GM21515 (cell line): ENCODE measurements around the gene TRIM32.

ENCODE experiments used
- ATAC-seq: cut with Tn5 transposase; IDR thresholded peaks from one replicate; pipeline ENCODE4 v1.9.1; 2021; ENCODE audit not compliant: unreplicated experiment

Gene TRIM32

GRCh38 chr9:116704470-116704869 lies 17.4 kb downstream of the TRIM32 start:
- no peak for ATAC-seq

GRCh38 chr9:116705531-116705930 lies 18.4 kb downstream of the TRIM32 start:
- no peak for ATAC-seq

- ATAC-seq = no peak
Observed at GRCh38 chr9:116706310-116707290, 19.5 kb downstream of the TRIM32 start.

- no peak for ATAC-seq
Observed at GRCh38 chr9:116712781-116713180, 25.7 kb downstream of the TRIM32 start.

GRCh38 chr9:116713271-116713670 lies 26.2 kb downstream of the TRIM32 start:
- no peak for ATAC-seq

- no peak for ATAC-seq
Observed at GRCh38 chr9:116715751-116716150, 28.6 kb downstream of the TRIM32 start.

- ATAC-seq = no peak
Observed at GRCh38 chr9:116716438-116716837, 29.3 kb downstream of the TRIM32 start.

- no peak for ATAC-seq
Observed at GRCh38 chr9:116717150-116717549, 30.0 kb downstream of the TRIM32 start.

- no peak for ATAC-seq
Observed at GRCh38 chr9:116718111-116718510, 31.0 kb downstream of the TRIM32 start.

- no peak for ATAC-seq
Observed at GRCh38 chr9:116720111-116720510, 33.0 kb downstream of the TRIM32 start.

GRCh38 chr9:116721411-116721810 lies 34.3 kb downstream of the TRIM32 start:
- no peak for ATAC-seq

GRCh38 chr9:116721944-116722343 lies 34.8 kb downstream of the TRIM32 start:
- no peak for ATAC-seq

- ATAC-seq = no peak
Observed at GRCh38 chr9:116724123-116724522, 37.0 kb downstream of the TRIM32 start.

- no peak for ATAC-seq
Observed at GRCh38 chr9:116726602-116727001, 39.5 kb downstream of the TRIM32 start.

- no peak for ATAC-seq
Observed at GRCh38 chr9:116733010-116733641, 46.0 kb downstream of the TRIM32 start.

GRCh38 chr9:116736399-116737151 lies 49.5 kb downstream of the TRIM32 start:
- no peak for ATAC-seq

- ATAC-seq = peak; percentile 57
Observed at GRCh38 chr9:116737152-116737546, 50.0 kb downstream of the TRIM32 start.

- ATAC-seq = no peak
Observed at GRCh38 chr9:116741086-116741740, 54.1 kb downstream of the TRIM32 start.

- ATAC-seq = no peak
Observed at GRCh38 chr9:116741742-116742141, 54.6 kb downstream of the TRIM32 start.

GRCh38 chr9:116749176-116749575 lies 62.1 kb downstream of the TRIM32 start:
- no peak for ATAC-seq

- ATAC-seq = no peak
Observed at GRCh38 chr9:116749772-116750171, 62.7 kb downstream of the TRIM32 start.
